Common myeloid progenitor, CD34-positive (primary cell): ENCODE data around the gene HEATR3.
"Not testable (repeated sequence)": the region's sequence is repeated elsewhere in the genome, so short reads cannot be mapped to it uniquely, and the experiment has no call there.

Experiments used
- CTCF ChIA-PET: fragments of 350-600 bp; sonication (Branson Sonifier 250); formaldehyde crosslinking; loops from one replicate; lab custom pipeline; 2021; ENCODE audit warnings: antibody characterized with exemption; lab: Charles Lee
- POLR2A ChIA-PET: fragments of 350-600 bp; sonication (Branson Sonifier 250); formaldehyde crosslinking; loops from one replicate; lab custom pipeline; 2021; ENCODE audit warnings: antibody characterized with exemption; lab: Charles Lee
- DNase-seq, 3 donors: peaks; one replicate each; pipeline versions ENCODE4 v3.0.0 to v3.0.0-alpha.2; 2013
- H3K27ac ChIP-seq, 2 experiments: 1 replicate in 1 of 2; 2 replicates in 1 of 2; pipeline ENCODE4 v1.7.0; 2013; ENCODE audit warnings: inconsistent platforms in 2 of 2, low read length in 2 of 2, mild to moderate bottlenecking in 2 of 2, low read depth in 1 of 2, moderate library complexity in 1 of 2; ENCODE audit not compliant: severe bottlenecking in 2 of 2, insufficient read depth in 1 of 2, poor library complexity in 1 of 2
- H3K27me3 ChIP-seq, 5 experiments: replicated peaks in 2 of 5; 1 replicate in 3 of 5; 2 replicates in 2 of 5; pipeline versions ENCODE4 v1.6.1 to v1.7.0; 2013; ENCODE audit warnings: low read length in 4 of 5, mild to moderate bottlenecking in 2 of 5, moderate library complexity in 2 of 5, inconsistent platforms in 1 of 5; ENCODE audit not compliant: insufficient read depth in 5 of 5, control insufficient read depth in 4 of 5
- H3K36me3 ChIP-seq, 4 experiments: 1 replicate in 2 of 4; 2 replicates in 2 of 4; pipeline versions ENCODE4 v1.6.1 to v1.7.0; 2013; ENCODE audit warnings: low read length in 3 of 4, control low read depth in 1 of 4, mild to moderate bottlenecking in 1 of 4; ENCODE audit not compliant: control insufficient read depth in 4 of 4, insufficient read depth in 4 of 4
- H3K4me1 ChIP-seq, 4 experiments: 1 replicate in 3 of 4; 2 replicates in 1 of 4; pipeline versions ENCODE4 v1.6.1 to v1.7.1; 2013; ENCODE audit warnings: low read length in 3 of 4, mild to moderate bottlenecking in 3 of 4, control low read depth in 1 of 4, inconsistent platforms in 1 of 4, moderate library complexity in 1 of 4; ENCODE audit not compliant: control insufficient read depth in 4 of 4, insufficient read depth in 4 of 4; ENCODE audit errors: control extremely low read depth in 1 of 4
- H3K4me3 ChIP-seq, 7 experiments: 1 replicate in 4 of 7; 2 replicates in 3 of 7; pipeline versions ENCODE4 v1.5.1 to v1.7.0; 2013; ENCODE audit warnings: mild to moderate bottlenecking in 7 of 7, low read length in 6 of 7, moderate library complexity in 6 of 7, inconsistent platforms in 2 of 7, low read depth in 2 of 7, control low read depth in 1 of 7; ENCODE audit not compliant: insufficient read depth in 4 of 7, control insufficient read depth in 1 of 7; ENCODE audit errors: extremely low read depth in 1 of 7
- H3K9me3 ChIP-seq, 5 experiments: 1 replicate in 4 of 5; 2 replicates in 1 of 5; pipeline versions ENCODE4 v1.6.1 to v1.7.1; 2013; ENCODE audit warnings: low read length in 4 of 5, mild to moderate bottlenecking in 2 of 5, inconsistent platforms in 1 of 5, low read depth in 1 of 5, moderate library complexity in 1 of 5; ENCODE audit not compliant: control insufficient read depth in 4 of 5, insufficient read depth in 2 of 5; ENCODE audit errors: control extremely low read depth in 1 of 5
- WGBS: methylation state at CpG from one replicate; pipeline ENCODE4 v1.1.5; 2013; ENCODE audit not compliant: insufficient coverage; 5-methylcytosine and 5-hydroxymethylcytosine counted together

HEATR3 gene

GRCh38 chr16:50120711-50121110 is 54.9 kb downstream of the HEATR3 start:
- Histone ChIP-seq H3K27ac (no peak overlapping the region), H3K4me1 (no peaks in the 10 kb centered on the region), H3K36me3 (no peaks in the 10 kb centered on the region), H3K9me3 (no peaks in the 10 kb centered on the region), H3K4me3 (no peak overlapping the region), H3K27me3 (no peaks in the 10 kb centered on the region)
- ChIA-PET CTCF (interaction anchor here (0.9 to 1.2 kb wide), 2 partner anchors 15 to 17 kb away, joined by 3 read pairs; no protein-coding TSS in a partner anchor), POLR2A (no interaction called here)
- no peak for DNase-seq

GRCh38 chr16:50121278-50121677 is 55.5 kb downstream of the HEATR3 start:
- WGBS = 100% methylated on average over 4 of the region's 4 CpGs
- ChIA-PET POLR2A (no interaction called here), CTCF (interaction anchor here (1.3 kb wide), 1 partner anchor 89 kb away, joined by 3 read pairs; no protein-coding TSS in a partner anchor)
- H3K4me3 ChIP-seq = no peak overlapping the region
- no peak overlapping the region for H3K27ac ChIP-seq
- H3K9me3 ChIP-seq = no peaks in the 10 kb centered on the region
- no peaks in the 10 kb centered on the region for H3K27me3 ChIP-seq
- no peak for DNase-seq
- no peaks in the 10 kb centered on the region for H3K4me1 ChIP-seq
- no peaks in the 10 kb centered on the region for H3K36me3 ChIP-seq

- no peak overlapping the region for H3K27ac ChIP-seq
- H3K27me3 ChIP-seq = no peaks in the 10 kb centered on the region
- H3K9me3 ChIP-seq = no peaks in the 10 kb centered on the region
- DNase-seq = peak in 2 of 3 donors; percentile 13 to 23
- no peak overlapping the region for H3K4me3 ChIP-seq
- CTCF ChIA-PET = interaction anchor here (0.6 to 1.3 kb wide), 2 partner anchors 89 to 490 kb away, joined by 3 read pairs; no protein-coding TSS in a partner anchor
- H3K36me3 ChIP-seq = no peaks in the 10 kb centered on the region
- POLR2A ChIA-PET = no interaction called here
- H3K4me1 ChIP-seq = no peaks in the 10 kb centered on the region
- WGBS = 94% methylated on average over 10 of the region's 14 CpGs
These were observed 56.1 kb downstream of the HEATR3 start for GRCh38 chr16:50121721-50122445.

- ChIA-PET POLR2A (no interaction called here), CTCF (no interaction called here)
These were observed 57.6 kb downstream of the HEATR3 start for GRCh38 chr16:50123417-50123816.

GRCh38 chr16:50124769-50125168 is 59.0 kb downstream of the HEATR3 start:
- Histone ChIP-seq H3K27me3 (no peaks in the 10 kb centered on the region), H3K36me3 (no peaks in the 10 kb centered on the region), H3K27ac (no peak overlapping the region), H3K4me3 (no peak overlapping the region), H3K4me1 (no peaks in the 10 kb centered on the region), H3K9me3 (no peaks in the 10 kb centered on the region)
- WGBS = 100% methylated on average over 1 of the region's 2 CpGs
- ChIA-PET CTCF (no interaction called here), POLR2A (no interaction called here)
- DNase-seq = no peak

More at GRCh38 chr16:50123417-50123816, 57.6 kb downstream of the HEATR3 start:
- Histone ChIP-seq H3K27ac (no peak overlapping the region), H3K4me1 (no peaks in the 10 kb centered on the region), H3K27me3 (no peaks in the 10 kb centered on the region), H3K4me3 (no peak overlapping the region), H3K9me3 (no peaks in the 10 kb centered on the region), H3K36me3 (no peaks in the 10 kb centered on the region)
- WGBS = no CpG with 5 or more reads among the region's 1 CpG
- no peak for DNase-seq

- no peaks in the 10 kb centered on the region for H3K9me3 ChIP-seq
- POLR2A ChIA-PET = no interaction called here
- H3K36me3 ChIP-seq = no peaks in the 10 kb centered on the region
- H3K4me3 ChIP-seq = no peak overlapping the region
- no peak for DNase-seq
- H3K27me3 ChIP-seq = no peaks in the 10 kb centered on the region
- no peak overlapping the region for H3K27ac ChIP-seq
- CTCF ChIA-PET = interaction anchor here (1.1 to 2.5 kb wide), 2 partner anchors 10 to 82 kb away, joined by 3 to 9 read pairs; no protein-coding TSS in a partner anchor
- no peaks in the 10 kb centered on the region for H3K4me1 ChIP-seq
- 97% methylated on average over 4 of the region's 4 CpGs for WGBS
These were observed 60.4 kb downstream of the HEATR3 start for GRCh38 chr16:50126183-50126582.

GRCh38 chr16:50132571-50132970 is 66.8 kb downstream of the HEATR3 start:
- not testable (repeated sequence) for H3K27ac ChIP-seq, H3K4me1 ChIP-seq, H3K4me3 ChIP-seq, H3K9me3 ChIP-seq, DNase-seq, H3K36me3 ChIP-seq, H3K27me3 ChIP-seq
- POLR2A ChIA-PET = interaction anchor here (0.6 kb wide), 1 partner anchor 17 kb away, joined by 3 read pairs; no protein-coding TSS in a partner anchor
- CTCF ChIA-PET = interaction anchor here (0.8 kb wide), 1 partner anchor 78 kb away, joined by 3 read pairs; no protein-coding TSS in a partner anchor
- 100% methylated on average over 5 of the region's 7 CpGs for WGBS
